Esophagus squamous epithelium (tissue), 5 donors: Measurements from ENCODE around the gene HSD11B2. TPM values are rescaled to one million over a fixed set of nuclear protein-coding genes. Genes with fewer than 3 reads are reported as not detected.

Experiments
- DNase-seq: peaks from one replicate; lab custom pipeline; 2025; lab: John Stamatoyannopoulos, UW
- H3K27ac ChIP-seq, 4 donors: fragments of 200-600 bp; sonication (generic); one replicate each; pipeline ENCODE4 v1.5.1; 2016 to 2019; ENCODE audit warnings: mild to moderate bottlenecking in 1 of 4
- H3K27me3 ChIP-seq, 4 donors: fragments of 200-600 bp; sonication (generic); 1 replicate in 3 of 4; 2 replicates in 1 of 4; pipeline versions ENCODE4 v1.5.1 to v1.6.0; 2017 to 2021; ENCODE audit warnings: antibody characterized with exemption in 1 of 4
- H3K36me3 ChIP-seq, 3 donors: fragments of 200-600 bp; sonication (generic); one replicate each; pipeline ENCODE4 v1.5.1; 2016 to 2019
- H3K4me1 ChIP-seq, 3 donors: fragments of 200-600 bp; sonication (generic); one replicate each; pipeline ENCODE4 v1.5.1; 2017 to 2019
- H3K4me3 ChIP-seq, 4 donors: fragments of 200-600 bp; sonication (generic); 1 replicate in 3 of 4; 2 replicates in 1 of 4; pipeline ENCODE4 v1.5.1; 2016 to 2019; ENCODE audit warnings: mild to moderate bottlenecking in 2 of 4, moderate library complexity in 1 of 4
- H3K9me3 ChIP-seq, 3 donors: fragments of 200-600 bp; sonication (generic); one replicate each; pipeline ENCODE4 v1.5.1; 2016 to 2019
- CTCF ChIP-seq, 6 experiments: fragments of 450-650 bp in 4 of 6; fragments of 200-600 bp in 2 of 6; sonication (generic) in 2 of 6; IDR thresholded peaks; one replicate each; pipeline ENCODE4 v1.5.1; 2016 to 2019; ENCODE audit warnings: antibody characterized with exemption in 6 of 6, mild to moderate bottlenecking in 4 of 6, moderate library complexity in 4 of 6
- POLR2A ChIP-seq, 4 donors: fragments of 450-650 bp; IDR thresholded peaks; one replicate each; pipeline ENCODE4 v1.6.1; 2017; ENCODE audit warnings: antibody characterized with exemption in 4 of 4, mild to moderate bottlenecking in 4 of 4, moderate library complexity in 3 of 4
- WGBS, 2 donors: methylation state at CpG; one replicate each; pipeline ENCODE4 v1.1.5; 2018; 5-methylcytosine and 5-hydroxymethylcytosine counted together
- intact Hi-C: fragments of 100-400 bp; cut with DNase I; formaldehyde crosslinking; loops from one replicate; pipeline ENCODE4 v1.15.0; 2022
- total RNA-seq, 4 donors: library from RNA; depleted of rRNA; stranded (reverse); fragments of >200 nt; gene quantifications; one replicate each; pipeline ENCODE4 v1.1.0, GENCODE V29; 2016
- donor health status: DM: yes; HTN: yes; CAD: no.

The HSD11B2 gene
- total RNA-seq, 4 donors from 2014 or later = 2.1 to 13.0 (median 6.7) TPM

DNA sequence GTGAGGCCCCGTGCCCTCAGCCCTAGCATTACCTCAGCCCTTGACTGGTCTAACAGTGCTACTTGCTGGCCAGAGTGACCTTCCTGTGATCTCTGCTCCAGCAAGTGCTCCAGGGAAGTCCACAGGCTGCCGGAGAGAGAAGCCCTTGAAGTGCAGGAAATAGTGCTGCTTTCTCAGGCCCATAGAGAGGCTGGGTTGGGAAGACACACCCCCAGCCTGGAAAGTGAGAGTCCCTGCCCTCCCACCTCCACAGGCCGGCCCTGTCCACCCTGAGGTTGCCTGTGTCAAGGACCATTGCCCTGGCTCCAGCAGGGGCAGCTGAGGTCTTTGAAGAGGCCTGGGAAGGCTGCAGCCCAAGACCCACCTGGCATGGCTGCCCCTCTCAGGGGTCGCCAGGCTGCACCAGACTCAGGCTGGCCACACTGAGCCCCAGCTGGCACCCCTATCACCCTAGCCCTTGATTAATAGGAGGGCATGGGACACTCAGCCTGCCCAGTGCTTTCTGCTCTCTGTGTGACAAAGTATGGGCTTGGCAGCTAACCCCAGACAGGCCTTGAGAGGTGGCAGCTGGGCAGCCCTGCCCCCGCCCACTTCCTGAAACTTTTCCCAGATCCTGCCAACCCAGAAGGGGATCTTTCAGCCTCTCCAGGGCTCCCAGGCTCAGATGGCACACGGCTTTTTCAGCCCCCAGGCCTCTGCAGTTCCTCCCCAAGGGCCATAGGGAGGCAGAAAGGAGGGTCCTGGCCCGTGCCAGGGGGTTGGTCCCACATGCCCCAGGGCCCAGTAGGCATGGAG lies 28.3 kb downstream of the HSD11B2 start:
- H3K9me3 ChIP-seq = no peaks in the 10 kb centered on the region
- no peak for DNase-seq
- no peaks in the 10 kb centered on the region for H3K36me3 ChIP-seq
- peaks cover 72 to 90% (median 73%) of the 10 kb centered on the region in 3 donors for H3K4me1 ChIP-seq
- H3K4me3 ChIP-seq = no peak overlapping the region
- no peaks in the 10 kb centered on the region for H3K27me3 ChIP-seq
- intact Hi-C loops = no loop called here
- 80% methylated on average over 1 to 2 of the region's 7 CpGs for WGBS, 2 donors
- H3K27ac ChIP-seq = peak overlapping the region; percentile 73 to 88 (median 82)
- TF ChIP-seq POLR2A (IDR thresholded peaks at IDR 0.05) (no peak), CTCF (IDR thresholded peaks at IDR 0.05) (no peak)

- TF ChIP-seq CTCF (IDR thresholded peaks at IDR 0.05) = no peak
- no peak for TF ChIP-seq POLR2A (IDR thresholded peaks at IDR 0.05)
- Histone ChIP-seq H3K4me1 (peaks cover 72 to 96% (median 73%) of the 10 kb centered on the region in 3 donors), H3K27me3 (no peaks in the 10 kb centered on the region), H3K27ac (peak overlapping the region; percentile 73 to 88 (median 82)), H3K9me3 (no peaks in the 10 kb centered on the region), H3K36me3 (no peaks in the 10 kb centered on the region), H3K4me3 (no peak overlapping the region)
- DNase-seq = no peak
- no CpG with 5 or more reads among the region's 3 CpGs for WGBS, 2 donors
- intact Hi-C loops = loop anchor here (5.0 kb wide), 1 partner anchor 38 kb away; no protein-coding TSS in a partner anchor
Measured at GRCh38 chr16:67459861-67460150, 28.9 kb downstream of the HSD11B2 start.

- Histone ChIP-seq H3K27ac (peak overlapping the region; percentile 73 to 88 (median 82)), H3K27me3 (no peaks in the 10 kb centered on the region), H3K4me3 (no peak overlapping the region), H3K4me1 (peaks cover 72 to 99% (median 73%) of the 10 kb centered on the region in 3 donors), H3K36me3 (no peaks in the 10 kb centered on the region), H3K9me3 (no peaks in the 10 kb centered on the region)
- 69 to 83% methylated on average over 3 to 5 of the region's 5 CpGs for WGBS, 2 donors
- DNase-seq = no peak
- no peak for TF ChIP-seq CTCF (IDR thresholded peaks at IDR 0.05)
- TF ChIP-seq POLR2A (IDR thresholded peaks at IDR 0.05) = no peak
- intact Hi-C loops = loop anchor here (5.0 kb wide), 1 partner anchor 38 kb away; no protein-coding TSS in a partner anchor
Measured at GRCh38 chr16:67460168-67460567, 29.2 kb downstream of the HSD11B2 start.

DNA sequence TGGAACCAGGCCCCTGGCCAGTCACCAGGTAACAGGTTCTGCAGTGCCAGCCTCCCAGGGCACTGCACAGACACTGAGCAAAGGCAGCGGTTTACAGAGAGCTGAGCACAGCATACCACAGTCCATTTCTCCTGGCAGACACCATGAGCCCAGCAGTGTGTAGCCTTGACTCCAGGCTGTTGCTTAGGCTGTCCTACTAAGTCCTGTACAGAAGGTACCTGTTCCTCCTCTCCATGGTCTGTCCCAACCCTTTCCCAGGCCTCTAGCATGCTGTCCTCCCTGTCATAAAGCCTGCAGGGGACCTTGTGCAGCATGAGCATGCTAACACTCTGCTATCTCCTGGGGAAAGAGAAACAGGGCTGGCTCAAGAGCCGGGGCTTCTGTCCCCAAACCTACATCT lies 30.0 kb downstream of the HSD11B2 start:
- H3K36me3 ChIP-seq = no peaks in the 10 kb centered on the region
- TF ChIP-seq CTCF (IDR thresholded peaks at IDR 0.05) (no peak), POLR2A (IDR thresholded peaks at IDR 0.05) (no peak)
- DNase-seq = no peak
- 78% methylated on average over 1 of the region's 2 CpGs; no CpG with 5 or more reads in 1 of the 2 donors for WGBS, 2 donors
- no peaks in the 10 kb centered on the region for H3K27me3 ChIP-seq
- peak overlapping the region; percentile 73 to 88 (median 82) for H3K27ac ChIP-seq
- intact Hi-C loops = loop anchor here (5.0 kb wide), 1 partner anchor 39 kb away; no protein-coding TSS in a partner anchor
- peaks cover 72 to 100% (median 78%) of the 10 kb centered on the region in 3 donors for H3K4me1 ChIP-seq
- no peaks in the 10 kb centered on the region for H3K9me3 ChIP-seq
- H3K4me3 ChIP-seq = no peak overlapping the region

DNA sequence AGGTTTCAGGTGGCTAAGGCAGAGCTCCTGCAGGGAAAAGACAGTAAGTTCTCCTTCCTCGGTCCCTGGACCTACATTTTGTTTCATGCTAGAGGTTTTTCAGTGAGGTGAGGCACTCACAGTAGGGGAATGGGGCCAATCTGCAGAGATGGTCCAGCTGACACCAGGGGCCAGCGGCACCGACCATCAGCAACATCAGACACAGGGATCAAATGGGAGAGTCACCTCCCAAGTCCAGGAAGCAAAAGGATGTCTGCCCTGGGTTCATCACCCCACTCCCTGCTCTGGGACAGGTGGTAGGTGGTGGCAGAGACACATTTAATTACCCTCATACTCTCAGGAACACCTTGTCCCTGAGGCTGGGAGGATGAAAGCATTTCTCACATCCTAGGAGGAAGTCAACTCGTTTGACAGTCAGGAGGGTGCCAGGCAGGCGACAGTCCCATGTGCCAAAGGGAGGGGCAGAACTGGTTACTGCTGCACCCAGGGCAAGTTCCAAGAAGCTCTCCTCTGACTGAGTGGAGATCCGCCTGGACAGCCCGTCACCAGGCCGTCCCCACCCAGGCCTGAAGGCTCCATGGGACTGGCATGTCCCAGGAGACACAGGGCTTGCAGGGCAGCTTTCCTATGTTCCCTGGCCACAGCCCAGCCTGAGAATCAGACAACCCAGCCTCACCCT lies 30.8 kb downstream of the HSD11B2 start:
- H3K9me3 ChIP-seq = no peaks in the 10 kb centered on the region
- H3K27me3 ChIP-seq = no peaks in the 10 kb centered on the region
- no peaks in the 10 kb centered on the region for H3K36me3 ChIP-seq
- intact Hi-C loops = loop anchor here (5.0 kb wide), 1 partner anchor 39 kb away; no protein-coding TSS in a partner anchor
- 57% methylated on average over 2 of the region's 8 CpGs; no CpG with 5 or more reads in 1 of the 2 donors for WGBS, 2 donors
- peaks cover 69 to 94% (median 70%) of the 10 kb centered on the region in 3 donors for H3K4me1 ChIP-seq
- DNase-seq = no peak
- TF ChIP-seq POLR2A (IDR thresholded peaks at IDR 0.05) (peak in 1 of 4 donors; percentile 35), CTCF (IDR thresholded peaks at IDR 0.05) (no peak)
- no peak overlapping the region for H3K4me3 ChIP-seq
- H3K27ac ChIP-seq = peak overlapping the region; percentile 73 to 88 (median 82)
